Activated CD8-positive, alpha-beta memory T cell treated with anti-CD3 and anti-CD28 coated beads, Interleukin-2, amount 50 U/mL, for 4 hours (primary cell): ENCODE data around the gene CAMTA1.
"Not testable (repeated sequence)": the region's sequence is repeated elsewhere in the genome, so short reads cannot be mapped to it uniquely, and the experiment has no call there.

Experiments used
- DNase-seq: peaks from one replicate; pipeline ENCODE4 v3.0.0-alpha.2; 2020

CAMTA1 gene

GRCh38 chr1:7589080-7589735 is 804.0 kb downstream of the CAMTA1 start:
- no peak for DNase-seq

GRCh38 chr1:7589774-7590425 is 804.6 kb downstream of the CAMTA1 start:
- DNase-seq: no peak

- no peak for DNase-seq
These were observed 805.2 kb downstream of the CAMTA1 start for GRCh38 chr1:7590426-7590790.

- DNase-seq: no peak
These were observed 806.3 kb downstream of the CAMTA1 start for GRCh38 chr1:7591565-7591964.

- DNase-seq: no peak
These were observed 807.0 kb downstream of the CAMTA1 start for GRCh38 chr1:7592120-7592798.

- no peak for DNase-seq
These were observed 808.9 kb downstream of the CAMTA1 start for GRCh38 chr1:7594002-7594713.

- DNase-seq: no peak
These were observed 809.6 kb downstream of the CAMTA1 start for GRCh38 chr1:7594714-7595295.

GRCh38 chr1:7595336-7595735 is 810.1 kb downstream of the CAMTA1 start:
- no peak for DNase-seq

GRCh38 chr1:7596126-7596965 is 811.1 kb downstream of the CAMTA1 start:
- no peak for DNase-seq

GRCh38 chr1:7598058-7598457 is 812.8 kb downstream of the CAMTA1 start:
- not testable (repeated sequence) for DNase-seq

- not testable (repeated sequence) for DNase-seq
These were observed 819.7 kb downstream of the CAMTA1 start for GRCh38 chr1:7604906-7605305.

GRCh38 chr1:7606096-7606495 is 820.8 kb downstream of the CAMTA1 start:
- DNase-seq: no peak

- no peak for DNase-seq
These were observed 821.8 kb downstream of the CAMTA1 start for GRCh38 chr1:7607097-7607496.

- DNase-seq: no peak
These were observed 823.5 kb downstream of the CAMTA1 start for GRCh38 chr1:7608628-7609305.

GRCh38 chr1:7609311-7609994 is 824.2 kb downstream of the CAMTA1 start:
- DNase-seq: no peak

GRCh38 chr1:7610106-7610731 is 825.0 kb downstream of the CAMTA1 start:
- DNase-seq: no peak

GRCh38 chr1:7610936-7611335 is 825.7 kb downstream of the CAMTA1 start:
- no peak for DNase-seq

- DNase-seq: no peak
These were observed 826.3 kb downstream of the CAMTA1 start for GRCh38 chr1:7611421-7612010.

- no peak for DNase-seq
These were observed 828.0 kb downstream of the CAMTA1 start for GRCh38 chr1:7613106-7613850.
